A673 (cell line): ENCODE results near the gene LSM14A. TPM values are rescaled to one million over a fixed set of nuclear protein-coding genes. Genes with fewer than 3 reads are reported as not detected.

Source experiments
- BruUV-seq: library from RNA; stranded (reverse); fragments of 400-500 nt; replicated peaks from 2 replicates; lab custom pipeline; 2021; lab: Mats Ljungman, UMichigan
- CTCF ChIA-PET: fragments of 300-600 bp; sonication (Branson Sonifier 250); formaldehyde crosslinking; loops from one replicate; lab custom pipeline; 2022; ENCODE audit warnings: antibody characterized with exemption; lab: Charles Lee
- POLR2A ChIA-PET: fragments of 300-600 bp; sonication (Branson Sonifier 250); formaldehyde crosslinking; loops from one replicate; lab custom pipeline; 2022; ENCODE audit warnings: antibody characterized with exemption; ENCODE audit not compliant: low non-redundant PET; lab: Charles Lee
- DNase-seq: peaks from one replicate; pipeline ENCODE4 v3.0.0-alpha.2; 2015; ENCODE audit warnings: low spot score
- H3K27ac ChIP-seq: fragments of 200-600 bp; sonication (generic); 2 replicates; pipeline ENCODE4 v1.5.1; 2016; ENCODE audit warnings: mixed run types, low read depth, mild to moderate bottlenecking, mixed read lengths, antibody characterized with exemption, low read length; ENCODE audit not compliant: poor library complexity, severe bottlenecking
- H3K27me3 ChIP-seq: fragments of 200-600 bp; sonication (generic); replicated peaks from 2 replicates; pipeline ENCODE4 v1.6.1; 2017; ENCODE audit warnings: mixed run types, low read depth, mild to moderate bottlenecking, mixed read lengths, antibody characterized with exemption, low read length; ENCODE audit not compliant: insufficient read depth, poor library complexity
- H3K36me3 ChIP-seq: fragments of 200-600 bp; sonication (generic); 2 replicates; pipeline ENCODE4 v1.6.1; 2016; ENCODE audit warnings: mixed run types, mild to moderate bottlenecking, mixed read lengths, antibody characterized with exemption, low read length; ENCODE audit not compliant: insufficient read depth, poor library complexity, severe bottlenecking
- H3K4me1 ChIP-seq: fragments of 200-600 bp; sonication (generic); 2 replicates; pipeline ENCODE4 v1.6.1; 2017; ENCODE audit warnings: mixed run types, mild to moderate bottlenecking, mixed read lengths, antibody characterized with exemption, low read length; ENCODE audit not compliant: insufficient read depth, poor library complexity, severe bottlenecking
- H3K4me3 ChIP-seq: fragments of 200-600 bp; sonication (generic); 2 replicates; pipeline ENCODE4 v1.5.1; 2016; ENCODE audit warnings: low read depth, mixed run types, mild to moderate bottlenecking, mixed read lengths, low read length; ENCODE audit not compliant: poor library complexity, severe bottlenecking
- H3K9me3 ChIP-seq: fragments of 200-600 bp; sonication (generic); 2 replicates; pipeline ENCODE4 v1.6.1; 2016; ENCODE audit warnings: mixed run types, low read depth, mild to moderate bottlenecking, mixed read lengths, antibody characterized with exemption, low read length; ENCODE audit not compliant: poor library complexity, severe bottlenecking
- EZH2 ChIP-seq: fragments of 200-600 bp; sonication (generic); IDR thresholded peaks from 2 replicates; pipeline ENCODE4 v1.6.1; 2017; ENCODE audit warnings: borderline replicate concordance, low read depth, mild to moderate bottlenecking, mixed read lengths, antibody characterized with exemption, low read length; ENCODE audit not compliant: poor library complexity, severe bottlenecking
- intact Hi-C: fragments of 100-400 bp; cut with micrococcal nuclease; formaldehyde crosslinking; loops from one replicate; pipeline ENCODE4 v1.10.0; 2022; ENCODE audit not compliant: unreplicated experiment
- total RNA-seq: library from RNA; stranded (reverse); gene quantifications from 2 replicates; pipeline ENCODE4 v1.2.3, GENCODE V29; 2021
- TF ChIP-seq, protein P1 (sequence below): fragments of 300-800, 200-600 bp; sonication (generic); conservative IDR thresholded peaks from 2 replicates; pipeline ENCODE4 v1.5.1; 2017; ENCODE audit warnings: low read depth, mild to moderate bottlenecking, antibody characterized with exemption, low read length, moderate library complexity, mixed read lengths

Gene LSM14A
- total RNA-seq, 1 experiment from 2014 or later, result 137 TPM

DNA sequence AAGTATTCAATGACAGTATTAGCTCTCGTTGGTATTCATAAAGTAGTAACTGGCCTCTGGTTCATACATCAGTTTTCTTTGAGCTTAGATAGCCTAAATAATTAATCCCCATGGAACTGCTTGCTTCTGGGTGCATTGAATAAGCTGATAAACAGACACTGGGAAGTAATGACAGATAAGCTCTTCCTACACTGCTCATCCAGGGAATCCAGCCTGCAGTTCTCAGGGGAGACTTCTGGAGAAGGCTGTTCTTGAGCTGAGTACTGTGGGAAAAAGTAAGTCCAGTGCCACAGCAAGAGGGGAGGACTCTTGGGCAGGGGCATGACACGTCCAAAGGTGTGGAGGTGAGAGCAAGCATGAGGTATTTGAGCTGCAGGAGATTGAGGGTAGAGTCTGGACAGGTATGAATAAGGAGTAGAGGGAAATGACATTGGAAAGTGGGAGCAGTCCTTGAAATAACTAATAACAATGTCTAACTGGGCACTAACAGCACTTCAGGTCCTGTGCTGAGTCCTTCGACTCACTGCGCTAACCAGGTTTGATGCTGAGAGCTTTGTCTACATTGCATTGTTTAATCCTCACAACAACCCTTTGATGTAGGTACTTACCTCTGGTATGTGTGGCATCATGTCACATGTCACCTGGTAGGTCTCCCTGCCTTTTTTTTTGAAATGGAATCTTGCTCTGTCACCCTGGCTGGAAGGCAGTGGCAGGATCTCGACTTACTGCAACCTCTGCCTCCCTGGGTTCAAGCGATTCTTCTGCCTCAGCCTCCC lies 89.2 kb downstream of the LSM14A start:
- Histone ChIP-seq H3K9me3 (no peaks in the 10 kb centered on the region), H3K4me3 (no peak overlapping the region), H3K27me3 (no peaks in the 10 kb centered on the region), H3K36me3 (no peaks in the 10 kb centered on the region), H3K4me1 (peaks cover 39% of the 10 kb centered on the region), H3K27ac (no peak overlapping the region)
- intact Hi-C loops, result no loop called here
- no peak for DNase-seq
- BruUV-seq, result no TSS peak
- TF ChIP-seq EZH2, result no peak
- TF ChIP-seq, protein P1, sequence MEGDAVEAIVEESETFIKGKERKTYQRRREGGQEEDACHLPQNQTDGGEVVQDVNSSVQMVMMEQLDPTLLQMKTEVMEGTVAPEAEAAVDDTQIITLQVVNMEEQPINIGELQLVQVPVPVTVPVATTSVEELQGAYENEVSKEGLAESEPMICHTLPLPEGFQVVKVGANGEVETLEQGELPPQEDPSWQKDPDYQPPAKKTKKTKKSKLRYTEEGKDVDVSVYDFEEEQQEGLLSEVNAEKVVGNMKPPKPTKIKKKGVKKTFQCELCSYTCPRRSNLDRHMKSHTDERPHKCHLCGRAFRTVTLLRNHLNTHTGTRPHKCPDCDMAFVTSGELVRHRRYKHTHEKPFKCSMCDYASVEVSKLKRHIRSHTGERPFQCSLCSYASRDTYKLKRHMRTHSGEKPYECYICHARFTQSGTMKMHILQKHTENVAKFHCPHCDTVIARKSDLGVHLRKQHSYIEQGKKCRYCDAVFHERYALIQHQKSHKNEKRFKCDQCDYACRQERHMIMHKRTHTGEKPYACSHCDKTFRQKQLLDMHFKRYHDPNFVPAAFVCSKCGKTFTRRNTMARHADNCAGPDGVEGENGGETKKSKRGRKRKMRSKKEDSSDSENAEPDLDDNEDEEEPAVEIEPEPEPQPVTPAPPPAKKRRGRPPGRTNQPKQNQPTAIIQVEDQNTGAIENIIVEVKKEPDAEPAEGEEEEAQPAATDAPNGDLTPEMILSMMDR, result no peak
- CTCF ChIA-PET, result no interaction called here
- POLR2A ChIA-PET, result no interaction called here

DNA sequence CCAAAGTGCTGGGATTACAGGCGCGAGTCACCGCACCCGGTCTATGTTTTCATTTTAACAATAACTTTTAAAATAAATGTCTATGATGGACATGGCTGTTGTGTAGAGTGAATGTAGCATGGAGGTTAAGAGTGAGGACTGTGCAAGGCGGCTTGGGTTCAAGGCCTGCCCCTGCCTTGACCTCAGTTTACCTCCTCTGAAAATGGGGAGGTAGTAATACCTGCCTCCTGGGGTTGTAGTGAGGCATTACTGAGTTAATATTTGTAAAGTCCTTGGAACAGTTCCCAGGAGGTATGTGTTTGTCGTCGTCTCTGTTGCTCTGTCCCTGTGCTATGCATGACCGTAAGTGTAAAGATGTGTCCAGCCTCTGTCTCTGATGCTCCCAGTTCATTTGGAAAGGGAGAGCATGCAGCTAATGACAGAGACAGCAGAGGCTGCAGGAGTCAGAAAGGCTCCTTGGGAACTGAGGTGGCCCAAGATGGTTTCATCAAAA lies 91.5 kb downstream of the LSM14A start:
- Histone ChIP-seq H3K27ac (no peak overlapping the region), H3K9me3 (no peaks in the 10 kb centered on the region), H3K27me3 (no peaks in the 10 kb centered on the region), H3K36me3 (no peaks in the 10 kb centered on the region), H3K4me3 (no peak overlapping the region), H3K4me1 (peaks cover 39% of the 10 kb centered on the region)
- POLR2A ChIA-PET, result no interaction called here
- intact Hi-C loops, result no loop called here
- no peak for DNase-seq
- TF ChIP-seq, protein P1, result no peak
- no peak for TF ChIP-seq EZH2
- CTCF ChIA-PET, result no interaction called here
- BruUV-seq, result no TSS peak

DNA sequence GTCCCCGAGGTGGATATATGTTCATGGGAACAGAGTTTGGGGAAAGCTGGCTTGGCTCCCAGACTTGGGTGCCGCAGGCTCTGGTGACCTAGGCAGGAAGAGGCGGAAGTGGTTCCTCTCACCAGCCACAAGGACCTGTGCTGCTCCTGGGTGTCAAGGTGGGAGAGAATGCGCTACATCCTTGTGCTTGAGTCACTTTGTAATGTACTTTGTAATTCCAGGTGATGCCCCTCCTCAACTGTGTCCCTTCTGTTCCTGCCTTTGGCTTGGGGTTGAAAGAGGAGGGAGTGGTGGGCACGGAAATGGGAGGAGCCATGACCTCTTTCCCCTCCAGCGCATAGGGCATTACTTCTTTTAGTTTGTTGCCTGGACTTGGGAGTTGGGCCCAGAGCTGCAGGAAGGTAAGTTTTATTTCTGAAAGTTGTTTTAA lies 92.9 kb downstream of the LSM14A start:
- H3K27me3 ChIP-seq, result no peaks in the 10 kb centered on the region
- CTCF ChIA-PET, result no interaction called here
- no peak overlapping the region for H3K4me3 ChIP-seq
- no peaks in the 10 kb centered on the region for H3K9me3 ChIP-seq
- intact Hi-C loops, result no loop called here
- H3K36me3 ChIP-seq, result no peaks in the 10 kb centered on the region
- H3K27ac ChIP-seq, result peak overlapping the region; percentile 53
- peaks cover 50% of the 10 kb centered on the region for H3K4me1 ChIP-seq
- no TSS peak for BruUV-seq
- POLR2A ChIA-PET, result no interaction called here
- no peak for DNase-seq
- TF ChIP-seq, protein P1, result no peak
- no peak for TF ChIP-seq EZH2
